Fibroblast of peridontal ligament (primary cell): ENCODE data around the gene PCDH9.
"Not testable (repeated sequence)": the region's sequence is repeated elsewhere in the genome, so short reads cannot be mapped to it uniquely, and the experiment has no call there.

Experiments
- DNase-seq: peaks from one replicate; pipeline ENCODE4 v3.0.0-alpha.2; 2010; ENCODE audit errors: extremely low read depth

Gene PCDH9

DNA sequence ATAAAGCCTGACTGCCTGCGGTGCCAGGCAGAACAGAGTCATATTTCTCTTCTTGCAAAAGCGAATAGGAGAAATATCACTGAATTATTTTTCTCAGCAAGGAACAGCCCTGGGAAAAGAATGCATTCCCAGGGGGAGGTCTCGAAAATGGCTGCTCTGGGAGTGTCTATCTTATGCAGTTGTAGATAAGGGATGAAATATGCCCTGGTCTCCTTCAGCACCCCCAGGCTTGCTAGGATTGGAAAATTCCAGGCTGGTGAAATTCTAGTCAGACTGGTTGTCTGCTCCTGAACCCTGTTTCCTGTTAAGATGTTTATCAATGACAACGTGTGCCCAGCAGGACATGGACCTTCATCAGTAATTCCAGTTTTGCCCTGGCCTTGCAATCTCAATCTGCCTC is 469.5 kb downstream of the PCDH9 start:
- not testable (repeated sequence) for DNase-seq

DNA sequence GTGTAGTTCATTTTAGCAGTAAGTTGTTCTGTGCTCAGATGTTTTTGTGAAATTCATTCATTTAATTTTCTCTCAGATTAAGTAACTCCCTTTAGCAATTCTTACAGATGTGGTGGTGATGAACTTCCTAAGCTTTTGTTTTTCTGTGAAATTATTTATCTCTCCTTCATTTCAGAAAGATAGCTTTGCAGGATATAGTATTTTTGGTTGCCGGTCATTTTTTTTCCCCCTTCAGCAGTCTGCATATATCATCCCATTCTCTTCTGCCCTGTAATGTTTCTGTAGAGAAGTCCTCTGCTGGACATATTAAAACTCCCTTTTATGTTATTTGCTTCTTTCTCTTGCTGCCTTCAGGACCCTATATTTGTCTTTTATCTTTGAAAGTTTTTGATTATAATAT is 470.2 kb downstream of the PCDH9 start:
- DNase-seq, result no peak

DNA sequence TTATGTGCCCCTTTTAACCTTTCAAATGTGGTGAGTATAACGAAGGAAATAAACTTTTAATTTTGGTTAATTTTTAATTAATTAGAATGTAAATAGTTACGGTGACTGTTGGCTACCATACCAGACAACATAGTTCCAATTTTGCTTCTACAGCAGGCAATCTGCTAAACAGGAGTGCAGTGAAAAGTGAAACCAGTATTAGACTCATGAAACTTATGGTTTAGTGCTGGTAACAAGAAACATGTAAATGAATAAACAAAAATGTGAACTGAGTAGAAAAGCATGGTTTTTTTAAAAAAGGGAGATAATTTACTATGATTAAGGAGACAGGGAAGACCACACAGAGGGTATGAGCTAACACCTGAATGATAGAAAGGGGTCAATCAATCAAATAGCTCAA is 478.4 kb downstream of the PCDH9 start:
- DNase-seq, result peak; percentile 22

DNA sequence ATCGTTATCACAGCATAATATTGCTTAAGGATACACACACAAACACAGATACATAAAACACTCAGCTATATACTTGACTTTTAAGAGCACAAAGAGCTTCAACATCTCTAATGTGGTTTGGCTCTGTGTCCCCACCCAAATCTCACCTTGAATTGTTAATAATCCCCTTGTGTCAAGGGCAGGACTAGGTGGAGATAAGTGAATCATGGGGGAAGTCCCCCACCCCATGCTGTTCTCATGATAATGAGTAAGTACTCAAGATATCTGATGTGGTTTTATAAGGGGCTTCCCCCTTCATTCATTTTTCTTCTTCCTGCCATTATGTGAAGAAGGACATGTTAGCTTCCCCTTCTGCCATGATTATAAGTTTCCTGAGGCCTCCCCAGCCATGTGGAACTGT is 481.4 kb downstream of the PCDH9 start:
- DNase-seq, result no peak

DNA sequence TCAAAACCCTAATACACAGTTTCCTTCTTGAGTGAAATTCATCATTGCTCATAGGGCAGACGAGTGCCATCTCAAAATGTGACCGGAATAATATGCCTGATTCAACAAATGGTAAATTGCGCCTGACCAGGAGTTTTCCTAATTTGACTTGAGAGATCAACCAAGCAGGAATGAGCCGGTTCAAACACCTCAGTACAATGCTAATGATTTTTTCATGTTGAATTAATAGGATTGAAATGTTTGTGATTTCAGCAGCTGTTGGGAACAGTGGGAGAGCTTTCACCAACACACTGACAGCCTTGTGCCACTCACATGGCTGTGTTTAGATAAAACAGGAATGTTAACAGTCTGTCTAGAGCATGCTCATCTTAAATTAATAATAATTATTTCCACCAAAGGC is 484.8 kb downstream of the PCDH9 start:
- DNase-seq, result no peak

DNA sequence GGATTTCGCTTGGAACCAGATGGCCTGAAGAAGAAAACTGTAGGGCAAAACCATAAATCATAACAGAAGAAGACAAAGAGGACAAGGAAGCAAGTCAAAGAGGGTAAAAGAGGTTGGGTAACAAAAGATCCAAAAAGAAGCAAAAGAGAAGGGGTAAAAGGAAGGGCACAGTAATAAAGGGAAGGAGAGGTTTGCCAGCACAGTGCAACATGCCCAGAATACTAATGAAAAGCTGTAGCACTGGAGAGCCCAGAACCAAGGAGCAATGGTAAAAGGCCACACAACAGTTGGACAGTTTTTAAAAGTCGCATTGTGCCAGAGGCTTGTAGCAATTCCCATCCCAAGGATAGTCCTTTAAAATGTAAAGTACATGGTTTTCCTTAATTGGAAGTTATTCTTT is 506.6 kb downstream of the PCDH9 start:
- no peak for DNase-seq

DNA sequence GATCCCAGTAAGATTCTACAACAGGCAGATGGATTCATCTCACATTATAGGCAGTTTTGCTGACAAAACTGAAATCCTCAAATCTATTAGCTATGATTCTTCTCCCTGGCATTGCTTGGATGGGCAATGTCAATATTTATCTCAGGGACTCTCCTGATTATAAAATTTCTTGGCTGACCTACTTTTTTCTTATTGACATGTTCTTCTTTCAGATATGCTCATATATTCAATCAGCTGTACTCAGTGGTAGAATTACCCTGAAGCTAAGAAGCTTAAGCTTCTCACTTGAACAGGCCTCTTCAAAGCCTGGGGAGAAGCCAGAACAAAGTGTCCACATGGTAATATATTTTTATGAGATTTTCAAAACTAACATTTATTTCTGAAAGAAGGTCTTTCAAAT is 513.6 kb downstream of the PCDH9 start:
- no peak for DNase-seq

DNA sequence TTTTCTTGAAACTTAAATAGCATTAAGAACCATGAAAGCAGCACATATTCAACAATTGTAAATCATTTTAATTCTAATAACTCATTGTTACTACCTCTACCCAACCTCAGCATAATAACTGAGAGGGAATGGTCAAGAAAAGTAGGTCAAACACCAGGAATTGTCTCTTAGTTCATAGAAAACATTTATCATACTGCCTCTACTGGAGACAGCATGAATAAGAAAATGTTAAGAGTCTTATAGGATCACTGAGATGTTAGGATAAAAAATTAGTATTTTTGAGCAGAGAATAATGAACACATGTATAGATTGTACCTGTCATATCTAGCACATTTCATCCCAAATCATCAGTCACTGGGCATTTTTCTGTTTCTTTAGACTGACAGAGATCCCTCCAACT is 515.3 kb downstream of the PCDH9 start:
- DNase-seq, result peak; percentile 3

DNA sequence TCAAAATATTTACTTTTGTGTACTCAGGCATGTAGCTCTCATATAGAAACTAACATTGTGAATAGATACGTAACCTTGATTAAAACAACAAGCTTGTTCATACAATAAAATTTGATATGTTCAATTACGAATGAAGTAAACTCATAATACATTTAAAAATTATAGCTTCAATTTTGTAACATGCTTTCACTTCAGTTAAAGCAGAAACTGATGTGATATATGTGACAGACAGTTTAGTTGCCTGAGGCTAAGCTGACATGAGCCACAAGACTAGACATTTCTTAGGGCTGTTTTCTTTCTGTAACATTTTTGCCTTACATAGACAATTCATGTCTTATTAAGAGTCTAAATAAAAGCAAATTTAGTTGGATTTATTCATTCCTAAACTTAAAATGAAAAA is 526.0 kb downstream of the PCDH9 start:
- no peak for DNase-seq

DNA sequence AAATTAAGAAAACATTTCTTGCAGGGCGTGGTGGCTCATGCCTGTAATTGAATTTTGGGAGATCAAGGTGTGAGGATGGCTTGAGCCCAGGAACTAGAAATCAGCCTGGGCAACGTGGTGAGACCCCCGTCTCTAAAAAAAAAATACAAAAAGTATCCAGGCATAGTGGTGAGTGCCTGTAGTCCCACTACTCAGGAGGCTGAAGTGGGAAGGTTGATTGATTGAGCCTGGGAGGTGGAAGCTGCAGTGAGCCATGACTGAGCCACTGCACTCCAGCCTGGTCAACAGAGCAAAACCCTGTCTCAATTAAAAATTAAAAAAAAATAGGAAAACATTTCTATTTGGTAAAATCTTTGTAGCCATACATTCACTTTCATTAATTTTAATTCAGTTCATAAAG is 526.5 kb downstream of the PCDH9 start:
- no peak for DNase-seq

DNA sequence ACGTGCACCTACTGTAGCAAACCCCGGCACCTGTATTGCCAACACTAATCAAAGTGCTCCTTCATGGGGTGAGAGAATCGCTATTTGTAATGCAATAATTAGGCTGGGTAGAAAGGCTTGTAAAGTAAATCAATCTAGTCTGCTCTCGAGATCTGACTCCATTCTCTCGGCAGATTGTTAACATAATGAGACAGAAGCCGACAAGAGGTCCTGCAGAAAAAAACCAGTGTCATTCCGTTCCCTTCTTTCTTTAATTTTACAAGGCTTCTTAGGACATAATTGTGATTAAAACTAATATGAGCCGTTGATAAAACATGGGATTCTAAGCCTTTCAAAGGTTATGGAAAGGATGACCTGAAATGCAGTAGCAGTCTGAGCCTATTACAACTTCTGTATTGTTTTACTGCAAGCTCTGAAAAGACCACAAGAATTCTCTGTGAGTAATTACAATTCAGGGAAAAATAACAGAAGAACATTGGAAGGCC is 530.0 kb downstream of the PCDH9 start:
- peak; percentile 33 for DNase-seq

DNA sequence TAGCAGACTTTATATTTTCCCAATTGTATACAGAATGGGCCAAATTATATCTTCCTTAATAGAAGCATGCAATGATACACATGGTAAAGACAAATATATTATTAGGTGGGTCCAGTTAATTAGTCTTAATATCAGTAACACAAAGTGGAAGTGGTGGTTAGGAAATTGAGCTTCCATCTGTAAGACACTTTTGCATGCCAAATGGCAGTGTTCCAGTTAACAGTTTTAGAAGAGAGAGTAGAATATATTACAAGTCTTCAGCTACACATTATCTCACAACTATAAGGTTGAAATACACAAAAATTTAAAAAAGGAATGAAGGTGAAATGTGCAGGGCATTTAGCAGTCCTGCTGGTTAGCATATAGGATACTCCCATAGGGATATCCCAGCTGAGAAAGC is 536.5 kb downstream of the PCDH9 start:
- peak; percentile 20 for DNase-seq

DNA sequence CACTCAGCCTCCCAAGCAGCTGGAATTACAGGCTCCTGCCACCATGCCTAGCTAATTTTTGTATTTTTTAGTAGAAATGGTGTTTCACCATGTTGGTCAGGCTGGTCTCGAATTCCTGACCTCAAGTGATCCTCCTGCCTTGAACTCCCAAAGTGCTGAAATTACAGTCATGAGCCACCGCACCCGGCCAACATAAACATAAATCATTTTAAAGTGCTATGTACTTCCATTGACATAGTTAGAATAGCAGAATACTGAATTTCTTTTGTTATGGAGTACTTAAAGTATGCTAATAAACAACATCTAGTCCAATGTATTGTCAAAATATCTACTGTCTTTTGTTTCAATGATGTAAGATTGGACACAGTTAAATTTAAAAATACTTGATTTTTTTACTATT is 539.0 kb downstream of the PCDH9 start:
- no peak for DNase-seq

DNA sequence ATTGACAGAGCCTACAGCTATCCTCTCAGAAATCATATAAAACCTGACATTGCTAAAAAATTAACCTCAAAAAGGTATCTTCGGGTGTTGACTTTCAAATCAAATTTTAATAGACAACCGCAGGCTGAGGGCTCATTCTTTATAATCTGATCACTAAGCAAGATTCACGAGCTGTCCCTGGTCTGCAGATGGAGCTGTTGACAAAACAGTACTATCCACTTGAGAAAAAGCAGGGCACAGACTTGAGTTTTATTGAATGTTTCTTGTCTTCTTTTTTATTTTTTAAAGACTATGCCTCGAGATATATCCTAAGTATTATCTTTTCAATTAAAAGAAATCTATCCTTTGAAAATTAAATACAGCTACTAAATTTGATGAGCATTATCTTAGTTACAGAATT is 540.5 kb downstream of the PCDH9 start:
- DNase-seq, result peak; percentile 72

DNA sequence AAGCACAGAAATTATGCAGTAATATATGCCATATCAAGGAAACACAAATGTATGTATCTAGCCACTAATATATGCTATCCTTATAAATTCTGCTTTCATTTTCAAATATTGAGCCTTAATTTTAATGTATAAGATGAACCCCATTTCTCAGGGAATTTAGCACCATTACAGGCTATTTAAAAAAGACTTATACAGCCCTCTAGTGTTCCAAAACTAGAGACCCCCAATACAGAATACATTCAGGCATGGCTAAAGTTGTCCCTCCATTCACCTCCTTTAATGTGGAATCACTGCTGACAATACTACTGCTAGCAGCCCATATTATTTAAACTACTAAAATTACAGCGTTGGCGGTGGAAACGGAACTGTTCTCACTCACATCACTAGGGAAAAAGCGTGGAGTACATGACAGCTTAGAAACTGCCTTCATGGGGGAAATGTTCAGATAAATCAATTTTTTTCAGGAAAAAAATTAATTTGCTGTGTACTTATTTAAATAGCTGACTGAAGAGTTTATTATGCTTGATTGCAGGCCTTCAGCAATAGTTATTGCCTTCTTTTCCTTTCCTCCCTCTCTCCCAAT is 541.0 kb downstream of the PCDH9 start:
- peak; percentile 33 for DNase-seq

DNA sequence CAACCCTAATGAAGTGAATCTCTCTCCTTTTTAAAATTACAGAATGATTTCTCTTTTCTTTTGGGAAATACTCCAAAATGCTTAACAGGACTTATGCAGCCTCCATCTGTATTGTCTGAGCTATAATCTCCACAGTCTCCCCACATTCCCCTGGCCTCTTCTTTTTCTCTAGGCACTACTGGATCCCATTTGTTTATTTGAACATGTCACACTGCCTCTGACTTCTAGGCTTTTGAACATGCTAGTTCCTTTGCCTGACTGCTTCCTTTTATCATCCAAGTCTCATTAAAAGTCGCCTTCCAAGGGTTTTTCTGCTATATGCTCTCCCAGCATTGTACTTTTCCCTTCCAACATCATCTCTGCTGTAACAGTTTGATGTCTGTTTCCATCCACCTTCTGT is 548.7 kb downstream of the PCDH9 start:
- DNase-seq, result no peak

DNA sequence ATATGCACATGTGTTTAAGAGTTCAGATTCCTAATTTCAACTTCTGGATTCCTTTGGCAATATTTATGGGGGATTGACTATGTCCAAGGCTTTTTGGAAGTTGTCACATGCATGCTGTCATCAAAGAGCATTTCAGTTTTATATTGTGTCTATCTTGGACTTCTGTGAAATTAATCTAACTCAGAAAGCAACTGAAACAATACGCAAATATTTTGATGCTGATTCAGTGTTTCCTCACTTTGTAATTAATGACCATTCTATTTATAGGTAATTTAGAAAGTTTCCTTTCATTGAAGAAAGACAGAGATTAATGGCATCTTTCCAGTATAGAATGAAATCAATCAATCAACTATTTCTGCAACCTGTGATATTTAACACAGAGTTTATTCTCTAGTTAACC is 550.1 kb downstream of the PCDH9 start:
- no peak for DNase-seq

DNA sequence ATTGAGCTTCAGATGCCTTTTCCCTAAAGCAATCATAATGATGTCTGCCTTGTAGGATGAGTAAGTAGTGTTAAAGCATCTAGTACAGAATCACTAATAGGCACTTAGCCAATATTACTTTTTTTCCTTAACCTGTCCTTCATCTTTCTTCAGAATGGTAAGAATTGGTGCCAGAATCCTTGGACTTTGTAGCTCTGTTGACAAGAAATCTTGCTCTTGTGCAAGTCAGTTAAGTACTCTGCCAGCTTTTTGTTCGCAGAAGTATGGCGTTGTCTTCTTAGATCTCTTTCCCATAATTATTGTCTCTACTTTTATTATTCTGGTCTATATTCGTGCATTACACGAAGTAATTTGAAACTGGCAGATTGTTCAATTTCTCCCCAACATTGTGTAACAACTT is 554.5 kb downstream of the PCDH9 start:
- DNase-seq, result no peak

DNA sequence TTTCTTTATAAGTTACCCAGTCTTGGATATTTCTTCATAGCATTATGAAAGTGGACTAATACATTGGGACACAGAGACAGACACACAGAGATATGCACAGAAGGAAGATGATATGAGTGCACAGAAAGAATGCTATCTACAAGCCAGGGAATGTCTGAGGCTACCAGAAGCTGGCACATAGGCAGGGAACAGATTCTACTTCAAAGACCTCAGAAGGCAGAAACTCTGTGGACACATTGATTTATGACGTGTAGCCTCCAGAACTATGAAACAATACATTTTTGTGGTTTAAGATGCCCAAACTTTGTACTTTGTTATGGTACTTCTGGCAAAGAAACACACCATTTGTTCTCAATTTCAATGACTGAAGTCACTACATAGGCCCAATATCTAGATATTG is 556.7 kb downstream of the PCDH9 start:
- DNase-seq, result peak; percentile 98

DNA sequence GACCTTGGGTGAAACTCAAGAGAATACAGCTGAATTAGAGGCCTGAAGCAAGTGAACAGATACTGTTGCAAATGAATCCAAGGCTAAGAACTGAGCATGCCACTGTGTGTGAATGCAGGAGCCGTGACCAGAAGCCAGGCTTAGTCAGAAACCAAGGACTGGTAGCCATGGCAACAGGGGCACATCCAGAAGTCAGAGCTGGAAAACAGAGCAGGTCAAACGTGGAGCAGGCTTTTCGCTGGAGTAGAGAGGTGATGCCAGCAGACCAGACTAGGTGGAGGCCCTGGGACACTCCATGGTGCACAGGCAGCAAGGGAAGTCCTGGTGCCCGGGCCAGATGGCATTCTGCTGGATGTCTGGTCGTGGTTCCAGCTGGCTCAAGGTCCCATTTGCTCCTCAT is 564.1 kb downstream of the PCDH9 start:
- peak; percentile 96 for DNase-seq

DNA sequence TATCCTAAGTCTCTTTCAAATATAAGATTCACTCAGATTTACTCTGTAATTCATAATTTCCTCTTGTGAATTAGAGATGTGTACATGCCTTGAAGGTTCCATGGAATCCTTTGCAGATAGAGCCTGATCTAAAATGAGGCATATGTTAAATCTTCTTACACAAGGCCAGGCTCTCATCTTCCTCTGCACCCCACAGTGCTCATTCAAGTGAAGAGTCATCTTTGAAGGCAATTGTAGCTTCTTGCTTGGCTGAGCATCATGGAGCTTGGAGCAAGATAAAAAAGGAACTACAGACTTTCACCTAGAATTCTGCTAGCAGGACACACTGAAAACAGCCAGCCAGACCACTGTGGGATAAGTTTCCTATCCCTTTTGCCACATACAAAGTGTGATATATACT is 566.4 kb downstream of the PCDH9 start:
- no peak for DNase-seq

DNA sequence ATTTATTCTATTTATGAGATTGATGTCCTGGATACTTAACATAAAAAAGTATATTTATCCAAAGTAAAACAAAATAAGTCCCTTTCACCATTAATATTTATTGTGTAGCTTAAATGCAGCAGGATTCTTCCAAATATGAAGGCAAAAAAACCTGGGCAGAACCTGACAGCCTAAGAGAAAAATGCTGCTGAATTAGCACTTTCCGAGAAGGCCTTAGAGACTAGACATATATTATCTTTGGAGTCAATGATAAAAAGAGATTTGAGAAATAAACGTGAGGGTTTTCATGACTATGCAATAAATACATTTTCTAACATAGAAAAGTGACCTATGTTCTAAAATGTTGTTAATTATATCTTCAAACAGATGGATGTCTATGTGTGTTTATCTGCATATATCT is 566.9 kb downstream of the PCDH9 start:
- no peak for DNase-seq

DNA sequence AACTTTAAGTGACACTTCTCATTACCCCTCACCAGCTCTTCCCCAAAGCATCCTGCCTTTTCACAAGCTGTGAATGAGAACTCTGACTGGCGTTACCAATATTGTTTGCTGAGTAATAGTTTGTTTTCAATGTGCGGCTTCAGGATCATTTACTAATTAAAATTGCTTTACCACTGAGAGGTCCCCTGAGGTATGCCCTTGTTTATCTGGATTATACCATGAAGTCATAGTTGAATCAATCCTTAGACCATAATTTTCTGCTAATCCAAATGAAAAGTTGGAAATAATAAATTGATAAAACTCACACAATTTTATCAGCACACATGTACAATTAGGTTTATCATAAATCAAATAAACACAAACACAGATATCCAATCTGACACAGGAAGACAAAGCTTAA is 568.8 kb downstream of the PCDH9 start:
- no peak for DNase-seq

DNA sequence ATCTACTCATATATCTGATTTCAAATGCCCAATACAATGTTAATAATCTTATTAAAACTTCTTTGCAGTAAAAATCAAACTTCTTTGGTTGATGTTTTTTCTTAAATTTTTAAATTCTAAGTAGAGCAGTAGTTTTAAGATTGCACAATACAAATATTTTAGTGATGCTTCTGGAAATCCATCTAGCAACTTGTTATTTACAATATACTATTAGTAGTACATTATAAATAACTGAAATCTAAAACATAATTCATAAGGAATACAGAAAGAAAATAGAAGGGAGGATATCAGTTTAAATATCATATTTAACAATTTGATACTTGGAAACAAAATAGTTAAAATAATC is 569.7 kb downstream of the PCDH9 start:
- no peak for DNase-seq
